MM.1S (cell line): Measurements from ENCODE around the gene SPTBN2.

Experiments used
- DNase-seq: peaks from one replicate; pipeline ENCODE4 v3.0.0-alpha.2; 2015
- H2AFZ ChIP-seq: fragments of 300-600 bp; sonication (generic); 2 replicates; pipeline ENCODE4 v1.6.0; 2016; ENCODE audit warnings: antibody characterized with exemption, low read length
- H3F3A ChIP-seq: fragments of 300-600 bp; sonication (generic); 2 replicates; pipeline ENCODE4 v1.6.1; 2016; ENCODE audit warnings: mild to moderate bottlenecking, antibody characterized with exemption, low read length, moderate library complexity, mixed read lengths; ENCODE audit not compliant: insufficient read depth
- H3K27ac ChIP-seq: fragments of 300-600 bp; sonication (generic); 2 replicates; pipeline ENCODE4 v1.5.1; 2016; ENCODE audit warnings: mild to moderate bottlenecking, low read length
- H3K27me3 ChIP-seq: fragments of 300-600 bp; sonication (generic); replicated peaks from 2 replicates; pipeline ENCODE4 v1.6.0; 2016; ENCODE audit warnings: low read length; ENCODE audit not compliant: insufficient read depth
- H3K36me3 ChIP-seq: fragments of 300-600 bp; sonication (generic); replicated peaks from 2 replicates; pipeline ENCODE4 v1.6.1; 2016; ENCODE audit warnings: mild to moderate bottlenecking, low read length, mixed read lengths; ENCODE audit not compliant: insufficient read depth
- H3K4me1 ChIP-seq: fragments of 300-600 bp; sonication (generic); 2 replicates; pipeline ENCODE4 v1.6.1; 2016; ENCODE audit warnings: low read length, mixed read lengths
- H3K4me2 ChIP-seq: fragments of 300-600 bp; sonication (generic); 2 replicates; pipeline ENCODE4 v1.6.0; 2016; ENCODE audit warnings: low read depth, low read length
- H3K4me3 ChIP-seq: fragments of 300-600 bp; sonication (generic); 2 replicates; pipeline ENCODE4 v1.5.1; 2016; ENCODE audit warnings: low read length, mixed read lengths
- H3K79me2 ChIP-seq: fragments of 300-600 bp; sonication (generic); 2 replicates; pipeline ENCODE4 v1.6.1; 2016; ENCODE audit warnings: mixed run types, low read length, mixed read lengths
- H3K9ac ChIP-seq: fragments of 300-600 bp; sonication (generic); 2 replicates; pipeline ENCODE4 v1.6.1; 2016; ENCODE audit warnings: low read length, mixed read lengths
- H3K9me2 ChIP-seq: fragments of 300-600 bp; sonication (generic); replicated peaks from 2 replicates; pipeline ENCODE4 v1.6.1; 2016; ENCODE audit warnings: mild to moderate bottlenecking, low read length, mixed read lengths; ENCODE audit not compliant: insufficient read depth
- H3K9me3 ChIP-seq: fragments of 300-600 bp; sonication (generic); replicated peaks from 2 replicates; pipeline ENCODE4 v1.6.1; 2016; ENCODE audit warnings: mild to moderate bottlenecking, low read length, mixed read lengths; ENCODE audit not compliant: insufficient read depth
- H4K20me1 ChIP-seq: fragments of 300-600 bp; sonication (generic); 2 replicates; pipeline ENCODE4 v1.6.1; 2016; ENCODE audit warnings: mild to moderate bottlenecking, low read length, moderate library complexity, mixed read lengths; ENCODE audit not compliant: insufficient read depth
- EZH2 ChIP-seq: fragments of 300-600 bp; sonication (generic); optimal IDR thresholded peaks from 2 replicates; pipeline ENCODE3; 2017; ENCODE audit warnings: low read depth, mild to moderate bottlenecking, antibody characterized with exemption, low read length, mixed read lengths
- EZH2phosphoT487 ChIP-seq: fragments of 300-600 bp; sonication (generic); IDR thresholded peaks from 2 replicates; pipeline ENCODE4 v1.6.1; 2018; ENCODE audit warnings: antibody characterized with exemption, low read length
- TF ChIP-seq, protein P1 (sequence below): fragments of 300-600 bp; sonication (generic); IDR thresholded peaks from 2 replicates; pipeline ENCODE4 v1.5.1; 2016; ENCODE audit warnings: antibody characterized with exemption, low read length, mixed read lengths

The SPTBN2 gene

DNA sequence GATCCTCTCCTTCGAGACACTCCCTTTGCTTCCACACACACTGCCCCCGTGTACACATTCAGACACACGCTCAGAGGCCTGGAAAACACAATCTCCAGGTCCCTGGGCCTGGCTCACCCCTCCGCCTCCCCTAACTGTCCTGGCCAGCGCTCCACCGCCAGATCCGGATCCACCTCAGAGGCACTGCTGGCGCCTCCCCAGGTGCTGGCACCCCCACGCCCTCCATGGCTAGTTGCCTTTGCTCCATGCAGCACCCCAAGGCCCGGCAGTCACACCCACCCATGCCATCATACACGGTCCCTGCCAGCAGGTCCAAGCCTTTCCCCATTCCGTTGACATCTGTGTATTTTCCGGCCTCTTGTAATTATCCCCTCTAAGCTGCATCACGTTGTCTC, 11.1 kb downstream of the SPTBN2 start:
- no peaks in the 10 kb centered on the region for H3K9me2 ChIP-seq
- no peaks in the 10 kb centered on the region for H3F3A ChIP-seq
- no peaks in the 10 kb centered on the region for H3K27me3 ChIP-seq
- no peak overlapping the region for H3K4me2 ChIP-seq
- TF ChIP-seq EZH2phosphoT487: no peak
- TF ChIP-seq EZH2: no peak
- TF ChIP-seq, protein P1, sequence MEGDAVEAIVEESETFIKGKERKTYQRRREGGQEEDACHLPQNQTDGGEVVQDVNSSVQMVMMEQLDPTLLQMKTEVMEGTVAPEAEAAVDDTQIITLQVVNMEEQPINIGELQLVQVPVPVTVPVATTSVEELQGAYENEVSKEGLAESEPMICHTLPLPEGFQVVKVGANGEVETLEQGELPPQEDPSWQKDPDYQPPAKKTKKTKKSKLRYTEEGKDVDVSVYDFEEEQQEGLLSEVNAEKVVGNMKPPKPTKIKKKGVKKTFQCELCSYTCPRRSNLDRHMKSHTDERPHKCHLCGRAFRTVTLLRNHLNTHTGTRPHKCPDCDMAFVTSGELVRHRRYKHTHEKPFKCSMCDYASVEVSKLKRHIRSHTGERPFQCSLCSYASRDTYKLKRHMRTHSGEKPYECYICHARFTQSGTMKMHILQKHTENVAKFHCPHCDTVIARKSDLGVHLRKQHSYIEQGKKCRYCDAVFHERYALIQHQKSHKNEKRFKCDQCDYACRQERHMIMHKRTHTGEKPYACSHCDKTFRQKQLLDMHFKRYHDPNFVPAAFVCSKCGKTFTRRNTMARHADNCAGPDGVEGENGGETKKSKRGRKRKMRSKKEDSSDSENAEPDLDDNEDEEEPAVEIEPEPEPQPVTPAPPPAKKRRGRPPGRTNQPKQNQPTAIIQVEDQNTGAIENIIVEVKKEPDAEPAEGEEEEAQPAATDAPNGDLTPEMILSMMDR: no peak
- no peaks in the 10 kb centered on the region for H4K20me1 ChIP-seq
- no peaks in the 10 kb centered on the region for H3K9me3 ChIP-seq
- H3K27ac ChIP-seq: no peak overlapping the region
- DNase-seq: no peak
- no peak overlapping the region for H3K9ac ChIP-seq
- H2AFZ ChIP-seq: no peak overlapping the region
- no peaks in the 10 kb centered on the region for H3K4me1 ChIP-seq
- H3K4me3 ChIP-seq: no peak overlapping the region
- no peaks in the 10 kb centered on the region for H3K36me3 ChIP-seq
- H3K79me2 ChIP-seq: no peaks in the 10 kb centered on the region

GRCh38 chr11:66716996-66717395, 12.0 kb downstream of the SPTBN2 start:
- no peak overlapping the region for H2AFZ ChIP-seq
- H3F3A ChIP-seq: no peaks in the 10 kb centered on the region
- H3K27me3 ChIP-seq: no peaks in the 10 kb centered on the region
- H3K4me2 ChIP-seq: no peak overlapping the region
- no peaks in the 10 kb centered on the region for H3K79me2 ChIP-seq
- no peak overlapping the region for H3K9ac ChIP-seq
- no peak for DNase-seq
- H3K4me3 ChIP-seq: no peak overlapping the region
- H3K27ac ChIP-seq: no peak overlapping the region
- H3K4me1 ChIP-seq: no peaks in the 10 kb centered on the region
- TF ChIP-seq, protein P1: no peak
- TF ChIP-seq EZH2phosphoT487 (no peak), EZH2 (no peak)
- no peaks in the 10 kb centered on the region for H3K36me3 ChIP-seq
- H3K9me3 ChIP-seq: no peaks in the 10 kb centered on the region
- H4K20me1 ChIP-seq: no peaks in the 10 kb centered on the region
- no peaks in the 10 kb centered on the region for H3K9me2 ChIP-seq

DNA sequence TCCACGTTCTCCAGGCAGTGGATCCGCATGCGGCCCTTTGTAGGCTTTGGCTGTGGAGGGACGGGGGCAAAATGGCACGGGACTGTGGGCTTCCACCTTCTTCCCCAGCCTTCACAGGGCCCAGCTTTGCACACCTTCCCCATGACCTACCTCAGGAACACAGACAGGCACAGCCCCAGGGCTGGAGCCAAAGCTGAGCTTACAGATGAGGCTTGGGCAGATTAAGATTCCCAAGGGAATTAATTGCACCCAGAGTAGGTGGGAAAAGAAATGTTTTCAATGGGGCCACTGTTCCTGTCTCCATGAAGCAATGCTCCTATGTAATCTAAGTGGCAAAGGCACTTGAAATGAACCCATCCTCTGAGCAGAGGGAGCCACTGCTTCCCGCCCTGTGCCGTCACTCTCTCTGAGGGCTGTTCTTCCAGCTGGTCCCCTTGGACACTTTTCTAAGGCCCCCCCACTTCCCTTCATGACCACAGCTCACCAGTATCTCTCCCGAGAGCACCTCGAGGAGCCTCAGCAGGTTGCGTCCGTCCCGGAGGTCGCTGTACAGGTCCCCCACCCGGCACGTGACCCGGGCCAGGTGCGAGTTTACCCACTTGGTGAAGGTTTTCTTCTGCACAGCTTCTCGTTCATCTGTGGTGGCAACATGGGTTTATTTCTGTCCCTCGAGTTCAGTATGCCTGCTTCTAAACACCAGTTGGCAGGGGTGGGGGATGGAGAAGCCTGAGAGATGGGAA, 13.5 kb downstream of the SPTBN2 start:
- Histone ChIP-seq H3K4me1 (no peaks in the 10 kb centered on the region), H3K27ac (no peak overlapping the region), H3K4me3 (no peak overlapping the region), H3F3A (no peaks in the 10 kb centered on the region), H3K36me3 (no peaks in the 10 kb centered on the region), H3K27me3 (no peaks in the 10 kb centered on the region), H4K20me1 (no peaks in the 10 kb centered on the region), H3K9me3 (no peaks in the 10 kb centered on the region), H2AFZ (no peak overlapping the region), H3K4me2 (no peak overlapping the region), H3K79me2 (no peaks in the 10 kb centered on the region), H3K9ac (no peak overlapping the region), H3K9me2 (no peaks in the 10 kb centered on the region)
- TF ChIP-seq, protein P1: no peak
- TF ChIP-seq EZH2phosphoT487 (no peak), EZH2 (no peak)
- no peak for DNase-seq
